Endothelial cell (in vitro differentiated cells): ENCODE data around the gene GNAO1. TPM values are rescaled to one million over a fixed set of nuclear protein-coding genes. Genes with fewer than 3 reads are reported as not detected.
A peak's percentile ranks its signal among the peaks of the same experiment; 100 is the strongest.

Experiments
- DNase-seq: peaks from one replicate; pipeline ENCODE4 v3.0.0; 2021; ENCODE audit warnings: low spot score
- H3K27ac Mint-ChIP-seq: one replicate; pipeline ENCODE4 v1.8.0; 2021; ENCODE audit warnings: mixed read lengths, inconsistent platforms; ENCODE audit not compliant: unreplicated experiment
- H3K27me3 Mint-ChIP-seq: one replicate; pipeline ENCODE4 v1.8.0; 2021; ENCODE audit warnings: mild to moderate bottlenecking, moderate library complexity, mixed read lengths, inconsistent platforms; ENCODE audit not compliant: unreplicated experiment
- H3K36me3 Mint-ChIP-seq: one replicate; pipeline ENCODE4 v1.8.0; 2021; ENCODE audit warnings: mild to moderate bottlenecking, low read depth, mixed read lengths, inconsistent platforms; ENCODE audit not compliant: unreplicated experiment
- H3K4me1 Mint-ChIP-seq: one replicate; pipeline ENCODE4 v1.8.0; 2021; ENCODE audit warnings: mild to moderate bottlenecking, mixed read lengths, inconsistent platforms; ENCODE audit not compliant: unreplicated experiment
- H3K4me3 Mint-ChIP-seq: one replicate; pipeline ENCODE4 v1.8.0; 2021; ENCODE audit warnings: mild to moderate bottlenecking, mixed read lengths, inconsistent platforms; ENCODE audit not compliant: unreplicated experiment
- H3K9me3 Mint-ChIP-seq: one replicate; pipeline ENCODE4 v1.8.0; 2021; ENCODE audit warnings: mixed read lengths, inconsistent platforms; ENCODE audit not compliant: unreplicated experiment
- CTCF ChIP-seq: fragments of 200-600 bp; sonication (generic); IDR thresholded peaks from one replicate; pipeline ENCODE4 v1.5.0; 2021; ENCODE audit warnings: antibody characterized with exemption; ENCODE audit not compliant: unreplicated experiment
- total RNA-seq: library from RNA; stranded (reverse); fragmentation: NEBNext Ultra II Directional; extraction: Animal tissue kit (Norgen Biotek cat#: 25700); gene quantifications from one replicate; pipeline ENCODE4 v1.2.1, GENCODE V29; 2021; ENCODE audit not compliant: unreplicated experiment

The GNAO1 gene
- total RNA-seq, 1 donor from 2014 or later, result 0.69 TPM

GRCh38 chr16:56336071-56336688 is 144.9 kb downstream of the GNAO1 start:
- H3K36me3 Mint-ChIP-seq, result peaks cover 3% of the 10 kb centered on the region
- H3K4me1 Mint-ChIP-seq, result no peaks in the 10 kb centered on the region
- peaks cover 9% of the 10 kb centered on the region for H3K27me3 Mint-ChIP-seq
- no peak overlapping the region for H3K4me3 Mint-ChIP-seq
- no peaks in the 10 kb centered on the region for H3K9me3 Mint-ChIP-seq
- H3K27ac Mint-ChIP-seq, result peak overlapping the region; percentile 24
- no peak for TF ChIP-seq CTCF
- no peak for DNase-seq

- H3K4me3 Mint-ChIP-seq, result no peak overlapping the region
- no peaks in the 10 kb centered on the region for H3K4me1 Mint-ChIP-seq
- DNase-seq, result no peak
- no peak for TF ChIP-seq CTCF
- no peaks in the 10 kb centered on the region for H3K9me3 Mint-ChIP-seq
- peaks cover 7% of the 10 kb centered on the region for H3K27me3 Mint-ChIP-seq
- peaks cover 3% of the 10 kb centered on the region for H3K36me3 Mint-ChIP-seq
- no peak overlapping the region for H3K27ac Mint-ChIP-seq
These were observed 145.4 kb downstream of the GNAO1 start for GRCh38 chr16:56336711-56337110.

GRCh38 chr16:56337131-56337857 is 146.0 kb downstream of the GNAO1 start:
- H3K27ac Mint-ChIP-seq, result no peak overlapping the region
- H3K4me1 Mint-ChIP-seq, result no peaks in the 10 kb centered on the region
- peaks cover 4% of the 10 kb centered on the region for H3K27me3 Mint-ChIP-seq
- DNase-seq, result no peak
- H3K4me3 Mint-ChIP-seq, result no peak overlapping the region
- TF ChIP-seq CTCF, result no peak
- no peaks in the 10 kb centered on the region for H3K9me3 Mint-ChIP-seq
- H3K36me3 Mint-ChIP-seq, result peaks cover 3% of the 10 kb centered on the region

- DNase-seq, result no peak
- Mint-ChIP-seq H3K36me3 (peaks cover 3% of the 10 kb centered on the region), H3K4me1 (no peaks in the 10 kb centered on the region), H3K27me3 (peaks cover 3% of the 10 kb centered on the region), H3K9me3 (no peaks in the 10 kb centered on the region), H3K27ac (no peak overlapping the region), H3K4me3 (no peak overlapping the region)
- TF ChIP-seq CTCF, result no peak
These were observed 146.6 kb downstream of the GNAO1 start for GRCh38 chr16:56337858-56338325.
